ENCODE data around the gene GHRHR. TPM values are rescaled to one million over a fixed set of nuclear protein-coding genes. Genes with fewer than 3 reads are reported as not detected.
A peak's percentile ranks its signal among the peaks of the same experiment; 100 is the strongest.

Gene GHRHR
- total RNA-seq, 4 donors from 2014 or later = not detected

DNA sequence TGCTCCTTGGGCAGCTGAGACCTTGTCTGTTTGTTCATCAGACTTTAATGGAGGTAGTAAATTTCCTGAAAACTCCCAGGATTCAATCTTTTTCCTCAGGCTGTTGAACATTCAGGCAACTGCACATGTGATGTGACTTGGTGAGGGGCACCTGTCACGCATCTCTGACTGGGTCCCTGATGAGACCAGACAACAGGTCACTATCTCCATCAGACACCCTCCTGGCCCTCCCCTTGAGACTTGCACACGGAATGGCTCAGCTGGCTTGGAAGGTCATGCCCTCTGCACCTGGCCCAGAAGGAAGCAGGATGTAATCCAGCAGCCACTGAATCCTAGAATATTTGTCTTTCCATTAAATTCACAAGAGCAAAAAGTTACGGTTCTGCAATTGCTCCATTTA, 36.2 kb upstream of the GHRHR start:
- Histone ChIP-seq H3K27me3 (no peaks in the 10 kb centered on the region), H3K9me3 (peaks cover 0 to 9% (median 0%) of the 10 kb centered on the region in 3 donors), H3K4me1 (peaks cover 0 to 1% (median 0%) of the 10 kb centered on the region in 3 donors), H3K36me3 (peaks cover 0 to 55% of the 10 kb centered on the region in 2 donors), H3K4me3 (no peak overlapping the region), H3K27ac (no peak overlapping the region)
- WGBS, 2 donors (ENCODE audit: low coverage in 1 of 2) = 94 to 100% methylated on average over 3 of the region's 3 CpGs
- no peak for ATAC-seq
- TF ChIP-seq EP300 (IDR thresholded peaks at IDR 0.05) (no peak), POLR2AphosphoS5 (IDR thresholded peaks at IDR 0.05) (no peak), POLR2A (IDR thresholded peaks at IDR 0.05) (no peak)
- TF ChIP-seq, protein P1, sequence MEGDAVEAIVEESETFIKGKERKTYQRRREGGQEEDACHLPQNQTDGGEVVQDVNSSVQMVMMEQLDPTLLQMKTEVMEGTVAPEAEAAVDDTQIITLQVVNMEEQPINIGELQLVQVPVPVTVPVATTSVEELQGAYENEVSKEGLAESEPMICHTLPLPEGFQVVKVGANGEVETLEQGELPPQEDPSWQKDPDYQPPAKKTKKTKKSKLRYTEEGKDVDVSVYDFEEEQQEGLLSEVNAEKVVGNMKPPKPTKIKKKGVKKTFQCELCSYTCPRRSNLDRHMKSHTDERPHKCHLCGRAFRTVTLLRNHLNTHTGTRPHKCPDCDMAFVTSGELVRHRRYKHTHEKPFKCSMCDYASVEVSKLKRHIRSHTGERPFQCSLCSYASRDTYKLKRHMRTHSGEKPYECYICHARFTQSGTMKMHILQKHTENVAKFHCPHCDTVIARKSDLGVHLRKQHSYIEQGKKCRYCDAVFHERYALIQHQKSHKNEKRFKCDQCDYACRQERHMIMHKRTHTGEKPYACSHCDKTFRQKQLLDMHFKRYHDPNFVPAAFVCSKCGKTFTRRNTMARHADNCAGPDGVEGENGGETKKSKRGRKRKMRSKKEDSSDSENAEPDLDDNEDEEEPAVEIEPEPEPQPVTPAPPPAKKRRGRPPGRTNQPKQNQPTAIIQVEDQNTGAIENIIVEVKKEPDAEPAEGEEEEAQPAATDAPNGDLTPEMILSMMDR (IDR thresholded peaks at IDR 0.05) = no peak

DNA sequence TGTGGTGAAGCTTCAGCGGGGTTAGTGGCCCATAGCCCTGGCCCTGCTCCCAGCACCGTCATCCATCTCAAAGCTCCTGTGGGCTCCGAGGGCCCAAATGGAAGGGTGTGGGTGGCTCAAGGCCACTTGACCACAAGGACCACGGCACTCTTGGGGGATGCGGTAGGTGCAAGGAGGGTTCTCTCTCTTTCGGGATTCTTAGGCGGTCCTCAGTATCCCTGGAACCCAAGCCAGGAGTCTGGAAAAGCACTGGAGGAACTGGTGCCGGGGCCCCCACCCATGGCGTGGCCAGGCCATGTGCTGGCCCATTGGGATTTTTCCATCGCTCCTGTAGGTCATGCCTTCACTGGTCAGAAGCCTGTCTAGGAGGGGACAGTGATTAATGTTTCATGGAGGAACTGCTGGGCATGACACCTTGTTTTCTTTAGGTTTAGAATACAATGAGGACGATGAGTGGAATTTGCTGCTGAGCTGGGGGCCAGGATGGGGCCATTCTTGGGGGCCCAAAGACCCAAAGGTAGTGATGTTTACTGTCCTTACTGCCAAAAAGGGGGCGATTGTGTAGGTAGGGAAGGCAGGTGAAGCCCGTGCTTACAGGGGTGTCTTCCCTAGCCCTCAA, 35.4 kb upstream of the GHRHR start:
- H3K4me3 ChIP-seq = no peak overlapping the region
- no peaks in the 10 kb centered on the region for H3K27me3 ChIP-seq
- no peak for ATAC-seq
- no peak overlapping the region for H3K27ac ChIP-seq
- 89 to 92% methylated on average over 3 to 6 of the region's 13 CpGs for WGBS, 2 donors (ENCODE audit: low coverage in 1 of 2)
- TF ChIP-seq, protein P1 (IDR thresholded peaks at IDR 0.05) = no peak
- TF ChIP-seq POLR2AphosphoS5 (IDR thresholded peaks at IDR 0.05) (no peak), POLR2A (IDR thresholded peaks at IDR 0.05) (no peak), EP300 (IDR thresholded peaks at IDR 0.05) (no peak)
- H3K4me1 ChIP-seq = no peaks in the 10 kb centered on the region
- peaks cover 0 to 47% of the 10 kb centered on the region in 2 donors for H3K36me3 ChIP-seq
- peaks cover 0 to 9% (median 0%) of the 10 kb centered on the region in 3 donors for H3K9me3 ChIP-seq

DNA sequence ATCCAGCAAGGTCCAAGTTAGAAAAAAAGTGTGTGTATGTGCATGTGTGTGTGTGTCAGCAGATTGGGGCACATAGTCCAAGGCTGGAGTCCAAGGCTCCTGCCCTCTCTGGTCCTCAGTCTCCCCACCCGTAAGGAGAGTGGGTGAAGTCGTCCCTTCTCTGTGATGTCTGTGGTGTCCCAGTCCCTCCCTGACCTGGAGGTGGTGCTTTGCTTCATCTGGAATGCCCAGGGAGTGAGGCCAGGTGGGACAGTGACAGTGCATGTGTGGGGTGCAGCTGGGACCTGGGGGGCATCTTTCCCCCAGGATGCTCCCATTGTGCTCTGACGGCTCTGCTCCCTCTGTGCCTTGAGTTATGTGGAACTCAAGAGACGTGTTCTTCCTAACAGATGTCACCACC, 34.1 kb upstream of the GHRHR start:
- ATAC-seq = no peak
- WGBS, 2 donors (ENCODE audit: low coverage in 1 of 2) = 83 to 100% methylated on average over 1 of the region's 4 CpGs
- Histone ChIP-seq H3K4me1 (no peaks in the 10 kb centered on the region), H3K9me3 (peaks cover 0 to 9% (median 0%) of the 10 kb centered on the region in 3 donors), H3K36me3 (peaks cover 0 to 34% of the 10 kb centered on the region in 2 donors), H3K27me3 (no peaks in the 10 kb centered on the region), H3K27ac (peak overlapping the region in 1 of 4 donors; percentile 31), H3K4me3 (no peak overlapping the region)
- TF ChIP-seq POLR2AphosphoS5 (IDR thresholded peaks at IDR 0.05) (no peak), POLR2A (IDR thresholded peaks at IDR 0.05) (no peak), EP300 (IDR thresholded peaks at IDR 0.05) (no peak)
- TF ChIP-seq, protein P1 (IDR thresholded peaks at IDR 0.05) = no peak

GRCh38 chr7:30930621-30931020, 33.1 kb upstream of the GHRHR start:
- H3K36me3 ChIP-seq = peaks cover 0 to 24% of the 10 kb centered on the region in 2 donors
- H3K27me3 ChIP-seq = no peaks in the 10 kb centered on the region
- no peak for ATAC-seq
- 35 to 47% methylated on average over 6 to 7 of the region's 8 CpGs for WGBS, 2 donors (ENCODE audit: low coverage in 1 of 2)
- peak overlapping the region in 1 of 4 donors; percentile 32 for H3K27ac ChIP-seq
- no peaks in the 10 kb centered on the region for H3K4me1 ChIP-seq
- peaks cover 0 to 9% (median 0%) of the 10 kb centered on the region in 3 donors for H3K9me3 ChIP-seq
- TF ChIP-seq POLR2AphosphoS5 (IDR thresholded peaks at IDR 0.05) (no peak), EP300 (IDR thresholded peaks at IDR 0.05) (no peak), POLR2A (IDR thresholded peaks at IDR 0.05) (no peak)
- TF ChIP-seq, protein P1 (IDR thresholded peaks at IDR 0.05) = no peak
- H3K4me3 ChIP-seq = no peak overlapping the region
